HepG2 (cell line): ENCODE data around the gene CERS4. TPM values are rescaled to one million over a fixed set of nuclear protein-coding genes. Genes with fewer than 3 reads are reported as not detected.

Source experiments
- CHD4 ChIP-seq: fragments of 200-600 bp; sonication (generic); IDR thresholded peaks from 2 replicates; pipeline ENCODE4 v1.7.0; 2017; ENCODE audit warnings: mild to moderate bottlenecking, low read length, borderline replicate concordance
- GFI1 ChIP-seq: sonication (generic); formaldehyde crosslinking; IDR thresholded peaks from 2 replicates; pipeline ENCODE4 v1.5.0; 2020; ENCODE audit warnings: missing genetic modification reagents, mild to moderate bottlenecking, borderline replicate concordance
- KDM1A ChIP-seq: IDR thresholded peaks from 2 replicates; pipeline ENCODE4 v1.6.1; 2016; ENCODE audit warnings: missing compliant biosample characterization
- MAFF ChIP-seq: IDR thresholded peaks from 2 replicates; pipeline ENCODE4 v1.6.1; 2011; ENCODE audit warnings: low read depth, low read length, improper control_type of control experiment
- MAFG ChIP-seq: sonication (generic); formaldehyde crosslinking; IDR thresholded peaks from 2 replicates; pipeline ENCODE4 v1.5.1; 2020; ENCODE audit warnings: mild to moderate bottlenecking, missing genetic modification reagents
- RBFOX2 ChIP-seq: fragments of 200-400 bp; formaldehyde crosslinking; IDR thresholded peaks from 2 replicates; pipeline ENCODE4 v1.6.1; 2017; ENCODE audit warnings: low read depth, mild to moderate bottlenecking, low read length
- SALL1 ChIP-seq: sonication (generic); formaldehyde crosslinking; IDR thresholded peaks from 2 replicates; pipeline ENCODE4 v1.8.0; 2022; ENCODE audit warnings: mild to moderate bottlenecking, missing genetic modification reagents
- SRSF1 ChIP-seq: fragments of 200-400 bp; formaldehyde crosslinking; optimal IDR thresholded peaks from 2 replicates; pipeline ENCODE3; 2017; ENCODE audit warnings: mild to moderate bottlenecking, low read depth, low read length, moderate library complexity
- ZNF333 ChIP-seq: sonication (generic); formaldehyde crosslinking; IDR thresholded peaks from 2 replicates; pipeline ENCODE4 v1.4.0; 2020; ENCODE audit warnings: mild to moderate bottlenecking, missing genetic modification reagents, borderline replicate concordance
- ZNF550 ChIP-seq: sonication (generic); formaldehyde crosslinking; IDR thresholded peaks from 2 replicates; pipeline ENCODE4 v1.4.0; 2020; ENCODE audit warnings: mild to moderate bottlenecking, missing genetic modification reagents, borderline replicate concordance
- ZSCAN9 ChIP-seq: IDR thresholded peaks from 2 replicates; pipeline ENCODE4 v1.6.1; 2016; ENCODE audit warnings: borderline replicate concordance
- polyA plus RNA-seq, 8 experiments: library from polyadenylated mRNA; depleted of rRNA in 3 of 8; stranded (reverse) in 7 of 8; unstranded in 1 of 8; fragments of >200 nt; fragmentation: Illumina TruSeq in 4 of 8; extraction: Trizol in 4 of 8; gene quantifications; 2 replicates each; pipeline versions ENCODE4 v1.2.1 to v1.2.3, GENCODE V29; 2011 to 2016; ENCODE audit warnings: low read depth in 4 of 8, missing spikeins in 1 of 8, mixed read lengths in 1 of 8; ENCODE audit not compliant: insufficient read depth in 1 of 8
- total RNA-seq, 5 experiments: library from RNA; depleted of rRNA; stranded (reverse); fragments of >200 nt; fragmentation: Illumina TruSeq; extraction: Trizol; gene quantifications; 2 replicates each; pipeline ENCODE4 v1.2.3, GENCODE V29; 2016; ENCODE audit warnings: low read depth in 1 of 5
- TF ChIP-seq, protein P1 (sequence below): sonication (generic); formaldehyde crosslinking; IDR thresholded peaks from 2 replicates; pipeline ENCODE4 v1.4.0; 2020; ENCODE audit warnings: low read depth, mild to moderate bottlenecking, missing genetic modification reagents
- TF ChIP-seq, protein P2 (sequence below): sonication (generic); formaldehyde crosslinking; IDR thresholded peaks from 2 replicates; pipeline ENCODE4 v1.5.0; 2020; ENCODE audit warnings: mild to moderate bottlenecking, missing genetic modification reagents, borderline replicate concordance
- TF ChIP-seq, protein P3 (sequence below): sonication (generic); formaldehyde crosslinking; IDR thresholded peaks from 2 replicates; pipeline ENCODE4 v1.4.0; 2020; ENCODE audit warnings: mild to moderate bottlenecking, missing genetic modification reagents, borderline replicate concordance
- TF ChIP-seq, protein P4 (sequence below): sonication (generic); formaldehyde crosslinking; IDR thresholded peaks from 2 replicates; pipeline ENCODE4 v1.4.0; 2020; ENCODE audit warnings: missing genetic modification reagents, borderline replicate concordance

CERS4 gene
- total and polyA plus RNA-seq, 2 of the 13 experiments (the other 11 are each of a cell fraction or from before 2014, with no cell fraction given): 74.7 to 83.5 TPM

DNA sequence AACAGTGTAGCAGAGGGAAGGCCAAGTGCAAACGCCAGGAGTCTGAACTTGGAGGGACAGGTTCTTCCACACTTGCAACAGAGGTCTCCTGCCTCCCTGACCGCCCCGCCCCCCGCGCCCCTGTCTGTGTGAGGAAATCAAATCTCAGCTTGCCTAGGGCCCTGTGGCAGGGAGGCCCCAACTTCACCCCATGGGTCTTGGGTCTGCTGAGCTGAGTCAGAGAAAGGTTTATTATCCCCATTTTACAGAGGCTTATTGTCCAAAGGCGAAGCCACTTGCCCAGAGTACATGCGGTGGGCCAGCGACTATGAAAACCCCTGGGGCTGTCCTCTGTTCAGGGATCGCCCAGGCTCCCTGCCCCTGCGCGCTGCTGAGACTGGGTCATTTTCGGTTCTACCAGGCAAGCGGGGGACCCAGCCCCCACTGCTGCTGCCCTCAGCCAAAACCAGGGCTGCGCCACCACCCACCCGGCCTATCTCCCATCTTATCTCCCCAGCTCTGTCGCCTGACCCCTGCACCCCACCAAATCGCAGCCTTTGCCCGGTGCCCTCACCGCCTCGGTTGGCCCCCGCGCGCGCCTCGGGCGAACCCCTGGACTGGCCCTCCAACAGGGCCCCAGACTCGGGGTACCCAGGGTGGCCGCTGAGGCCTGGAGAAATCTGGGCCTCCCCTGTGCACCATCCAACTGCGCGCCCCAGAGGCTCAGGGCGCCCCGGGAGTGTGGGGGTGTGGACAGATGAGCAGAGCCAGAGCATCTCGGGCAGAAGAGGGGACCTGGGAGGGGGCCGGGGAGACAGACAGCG is 850 bp upstream of the CERS4 start (continued):
- TF ChIP-seq, protein P1, sequence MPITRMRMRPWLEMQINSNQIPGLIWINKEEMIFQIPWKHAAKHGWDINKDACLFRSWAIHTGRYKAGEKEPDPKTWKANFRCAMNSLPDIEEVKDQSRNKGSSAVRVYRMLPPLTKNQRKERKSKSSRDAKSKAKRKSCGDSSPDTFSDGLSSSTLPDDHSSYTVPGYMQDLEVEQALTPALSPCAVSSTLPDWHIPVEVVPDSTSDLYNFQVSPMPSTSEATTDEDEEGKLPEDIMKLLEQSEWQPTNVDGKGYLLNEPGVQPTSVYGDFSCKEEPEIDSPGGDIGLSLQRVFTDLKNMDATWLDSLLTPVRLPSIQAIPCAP (CRISPR knock-in tag): no peak
- TF ChIP-seq ZNF550 (CRISPR knock-in tag) (0 out of 2 replicates have a peak, but pooled peaks have one; percentile 27), KDM1A (CRISPR knock-in tag) (no peak), MAFG (CRISPR knock-in tag) (no peak), ZSCAN9 (no peak), GFI1 (CRISPR knock-in tag) (peak; percentile 87), ZNF333 (no peak), MAFF (no peak), CHD4 (no peak), SALL1 (CRISPR knock-in tag) (peak; percentile 32; the same call in 1 of the 2 replicates), SRSF1 (peak; percentile 36), RBFOX2 (peak; percentile 64)
- TF ChIP-seq, protein P2, sequence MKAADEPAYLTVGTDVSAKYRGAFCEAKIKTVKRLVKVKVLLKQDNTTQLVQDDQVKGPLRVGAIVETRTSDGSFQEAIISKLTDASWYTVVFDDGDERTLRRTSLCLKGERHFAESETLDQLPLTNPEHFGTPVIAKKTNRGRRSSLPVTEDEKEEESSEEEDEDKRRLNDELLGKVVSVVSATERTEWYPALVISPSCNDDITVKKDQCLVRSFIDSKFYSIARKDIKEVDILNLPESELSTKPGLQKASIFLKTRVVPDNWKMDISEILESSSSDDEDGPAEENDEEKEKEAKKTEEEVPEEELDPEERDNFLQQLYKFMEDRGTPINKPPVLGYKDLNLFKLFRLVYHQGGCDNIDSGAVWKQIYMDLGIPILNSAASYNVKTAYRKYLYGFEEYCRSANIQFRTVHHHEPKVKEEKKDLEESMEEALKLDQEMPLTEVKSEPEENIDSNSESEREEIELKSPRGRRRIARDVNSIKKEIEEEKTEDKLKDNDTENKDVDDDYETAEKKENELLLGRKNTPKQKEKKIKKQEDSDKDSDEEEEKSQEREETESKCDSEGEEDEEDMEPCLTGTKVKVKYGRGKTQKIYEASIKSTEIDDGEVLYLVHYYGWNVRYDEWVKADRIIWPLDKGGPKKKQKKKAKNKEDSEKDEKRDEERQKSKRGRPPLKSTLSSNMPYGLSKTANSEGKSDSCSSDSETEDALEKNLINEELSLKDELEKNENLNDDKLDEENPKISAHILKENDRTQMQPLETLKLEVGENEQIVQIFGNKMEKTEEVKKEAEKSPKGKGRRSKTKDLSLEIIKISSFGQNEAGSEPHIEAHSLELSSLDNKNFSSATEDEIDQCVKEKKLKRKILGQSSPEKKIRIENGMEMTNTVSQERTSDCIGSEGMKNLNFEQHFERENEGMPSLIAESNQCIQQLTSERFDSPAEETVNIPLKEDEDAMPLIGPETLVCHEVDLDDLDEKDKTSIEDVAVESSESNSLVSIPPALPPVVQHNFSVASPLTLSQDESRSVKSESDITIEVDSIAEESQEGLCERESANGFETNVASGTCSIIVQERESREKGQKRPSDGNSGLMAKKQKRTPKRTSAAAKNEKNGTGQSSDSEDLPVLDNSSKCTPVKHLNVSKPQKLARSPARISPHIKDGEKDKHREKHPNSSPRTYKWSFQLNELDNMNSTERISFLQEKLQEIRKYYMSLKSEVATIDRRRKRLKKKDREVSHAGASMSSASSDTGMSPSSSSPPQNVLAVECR (CRISPR knock-in tag): 0 out of 2 replicates have a peak, but pooled peaks have one; percentile 42
- TF ChIP-seq, protein P3, sequence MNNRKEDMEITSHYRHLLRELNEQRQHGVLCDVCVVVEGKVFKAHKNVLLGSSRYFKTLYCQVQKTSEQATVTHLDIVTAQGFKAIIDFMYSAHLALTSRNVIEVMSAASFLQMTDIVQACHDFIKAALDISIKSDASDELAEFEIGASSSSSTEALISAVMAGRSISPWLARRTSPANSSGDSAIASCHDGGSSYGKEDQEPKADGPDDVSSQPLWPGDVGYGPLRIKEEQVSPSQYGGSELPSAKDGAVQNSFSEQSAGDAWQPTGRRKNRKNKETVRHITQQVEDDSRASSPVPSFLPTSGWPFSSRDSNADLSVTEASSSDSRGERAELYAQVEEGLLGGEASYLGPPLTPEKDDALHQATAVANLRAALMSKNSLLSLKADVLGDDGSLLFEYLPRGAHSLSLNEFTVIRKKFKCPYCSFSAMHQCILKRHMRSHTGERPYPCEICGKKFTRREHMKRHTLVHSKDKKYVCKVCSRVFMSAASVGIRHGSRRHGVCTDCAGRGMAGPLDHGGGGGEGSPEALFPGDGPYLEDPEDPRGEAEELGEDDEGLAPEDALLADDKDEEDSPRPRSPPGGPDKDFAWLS (CRISPR knock-in tag): peak; percentile 89; the same call in 1 of the 2 replicates
- TF ChIP-seq, protein P4, sequence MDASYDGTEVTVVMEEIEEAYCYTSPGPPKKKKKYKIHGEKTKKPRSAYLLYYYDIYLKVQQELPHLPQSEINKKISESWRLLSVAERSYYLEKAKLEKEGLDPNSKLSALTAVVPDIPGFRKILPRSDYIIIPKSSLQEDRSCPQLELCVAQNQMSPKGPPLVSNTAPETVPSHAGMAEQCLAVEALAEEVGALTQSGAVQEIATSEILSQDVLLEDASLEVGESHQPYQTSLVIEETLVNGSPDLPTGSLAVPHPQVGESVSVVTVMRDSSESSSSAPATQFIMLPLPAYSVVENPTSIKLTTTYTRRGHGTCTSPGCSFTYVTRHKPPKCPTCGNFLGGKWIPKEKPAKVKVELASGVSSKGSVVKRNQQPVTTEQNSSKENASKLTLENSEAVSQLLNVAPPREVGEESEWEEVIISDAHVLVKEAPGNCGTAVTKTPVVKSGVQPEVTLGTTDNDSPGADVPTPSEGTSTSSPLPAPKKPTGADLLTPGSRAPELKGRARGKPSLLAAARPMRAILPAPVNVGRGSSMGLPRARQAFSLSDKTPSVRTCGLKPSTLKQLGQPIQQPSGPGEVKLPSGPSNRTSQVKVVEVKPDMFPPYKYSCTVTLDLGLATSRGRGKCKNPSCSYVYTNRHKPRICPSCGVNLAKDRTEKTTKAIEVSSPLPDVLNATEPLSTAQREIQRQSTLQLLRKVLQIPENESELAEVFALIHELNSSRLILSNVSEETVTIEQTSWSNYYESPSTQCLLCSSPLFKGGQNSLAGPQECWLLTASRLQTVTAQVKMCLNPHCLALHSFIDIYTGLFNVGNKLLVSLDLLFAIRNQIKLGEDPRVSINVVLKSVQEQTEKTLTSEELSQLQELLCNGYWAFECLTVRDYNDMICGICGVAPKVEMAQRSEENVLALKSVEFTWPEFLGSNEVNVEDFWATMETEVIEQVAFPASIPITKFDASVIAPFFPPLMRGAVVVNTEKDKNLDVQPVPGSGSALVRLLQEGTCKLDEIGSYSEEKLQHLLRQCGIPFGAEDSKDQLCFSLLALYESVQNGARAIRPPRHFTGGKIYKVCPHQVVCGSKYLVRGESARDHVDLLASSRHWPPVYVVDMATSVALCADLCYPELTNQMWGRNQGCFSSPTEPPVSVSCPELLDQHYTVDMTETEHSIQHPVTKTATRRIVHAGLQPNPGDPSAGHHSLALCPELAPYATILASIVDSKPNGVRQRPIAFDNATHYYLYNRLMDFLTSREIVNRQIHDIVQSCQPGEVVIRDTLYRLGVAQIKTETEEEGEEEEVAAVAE (CRISPR knock-in tag): no peak
